Immature natural killer cell (primary cell): ENCODE data around the gene EEF1A2. TPM values are rescaled to one million over a fixed set of nuclear protein-coding genes. Genes with fewer than 3 reads are reported as not detected.
A peak's percentile ranks its signal among the peaks of the same experiment; 100 is the strongest.

Source experiments
- DNase-seq, 3 donors: peaks; one replicate each; pipeline ENCODE4 v3.0.0; 2022; ENCODE audit warnings: mixed read lengths in 1 of 3
- H3K27ac Mint-ChIP-seq, 6 donors: one replicate each; pipeline ENCODE4 v1.8.0; 2020; ENCODE audit warnings: mixed read lengths in 6 of 6, mild to moderate bottlenecking in 5 of 6, inconsistent platforms in 4 of 6, moderate library complexity in 3 of 6
- H3K27me3 Mint-ChIP-seq, 3 donors: one replicate each; pipeline ENCODE4 v1.8.0; 2020 to 2021; ENCODE audit warnings: low read depth in 3 of 3, mild to moderate bottlenecking in 3 of 3, mixed read lengths in 3 of 3, moderate library complexity in 3 of 3, inconsistent platforms in 1 of 3
- H3K36me3 Mint-ChIP-seq, 3 donors: one replicate each; pipeline ENCODE4 v1.8.0; 2020; ENCODE audit warnings: mixed read lengths in 3 of 3, inconsistent platforms in 2 of 3, mild to moderate bottlenecking in 2 of 3
- H3K4me1 Mint-ChIP-seq, 2 donors: one replicate each; pipeline ENCODE4 v1.8.0; 2020; ENCODE audit warnings: inconsistent platforms in 2 of 2, mild to moderate bottlenecking in 2 of 2, mixed read lengths in 2 of 2, moderate library complexity in 1 of 2
- H3K4me3 Mint-ChIP-seq, 5 donors: one replicate each; pipeline ENCODE4 v1.8.0; 2020; ENCODE audit warnings: mild to moderate bottlenecking in 5 of 5, mixed read lengths in 5 of 5, inconsistent platforms in 3 of 5, moderate library complexity in 3 of 5
- H3K9me3 Mint-ChIP-seq, 6 donors: one replicate each; pipeline ENCODE4 v1.8.0; 2020; ENCODE audit warnings: mild to moderate bottlenecking in 6 of 6, mixed read lengths in 6 of 6, inconsistent platforms in 4 of 6, moderate library complexity in 3 of 6
- polyA plus RNA-seq, 3 donors: library from polyadenylated mRNA; unstranded; fragments of 300-500 nt; fragmentation: Illumina TruSeq; gene quantifications; one replicate each; pipeline ENCODE4 v1.2.3, GENCODE V29; 2021

The EEF1A2 gene
- polyA plus RNA-seq, 3 donors from 2014 or later = not detected

- peak overlapping the region in 1 of 5 donors; percentile 40 for H3K4me3 Mint-ChIP-seq
- H3K27me3 Mint-ChIP-seq = peaks cover 7 to 20% (median 16%) of the 10 kb centered on the region in 3 donors
- H3K4me1 Mint-ChIP-seq = peaks cover 19 to 20% of the 10 kb centered on the region in 2 donors
- DNase-seq = peak; percentile 37 to 40 (median 37)
- peak overlapping the region in 5 of 6 donors; percentile 8 to 66 (median 42) for H3K27ac Mint-ChIP-seq
- H3K36me3 Mint-ChIP-seq = no peaks in the 10 kb centered on the region
- no peaks in the 10 kb centered on the region for H3K9me3 Mint-ChIP-seq
These were observed 56.8 kb downstream of the EEF1A2 start for GRCh38 chr20:63442100-63442493.

DNA sequence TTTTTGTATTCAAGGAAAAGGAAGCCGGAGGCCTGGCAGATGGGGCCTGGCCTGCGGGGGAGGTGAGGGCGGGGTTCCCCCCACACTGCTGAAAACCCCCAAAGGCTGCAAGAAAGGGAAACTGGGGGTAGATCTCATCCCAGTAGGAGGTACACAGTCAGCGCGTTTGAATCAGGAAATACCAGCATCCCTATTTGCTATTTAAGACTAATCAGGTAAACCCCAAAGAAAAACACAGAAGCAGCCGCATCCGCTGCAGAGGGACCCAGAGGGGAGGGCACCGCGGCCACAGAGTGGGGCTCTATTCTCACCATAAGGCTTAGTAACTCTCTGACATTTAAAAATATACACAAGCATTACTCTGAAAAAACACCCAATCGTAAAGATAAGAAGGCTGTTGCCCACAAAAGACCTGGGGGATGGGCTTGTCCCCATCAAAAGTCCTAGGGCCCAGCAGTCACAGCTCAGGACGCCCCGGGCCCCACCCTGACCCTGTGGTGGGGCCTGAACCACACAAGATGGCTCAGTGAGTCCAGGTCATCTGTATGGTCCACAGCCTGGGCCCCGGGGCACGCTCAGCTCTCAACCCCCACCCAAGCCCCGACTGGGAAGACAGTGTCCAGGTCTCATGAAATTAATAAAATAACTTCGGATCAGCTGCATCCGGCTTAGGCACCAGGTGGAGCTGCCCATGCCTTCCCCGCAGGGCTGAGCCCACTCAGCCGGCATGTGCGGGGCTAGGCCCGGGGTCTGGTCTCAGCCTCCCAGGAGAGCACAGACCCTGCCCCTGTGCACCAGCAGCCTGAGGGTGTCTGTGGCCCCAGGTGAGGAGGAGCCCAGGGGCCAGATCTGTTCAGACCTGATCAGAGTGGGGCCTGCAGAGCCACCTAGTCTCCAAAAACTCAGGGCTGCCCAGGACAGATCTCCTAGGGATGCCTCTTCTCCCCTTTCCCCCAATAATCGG is 57.5 kb downstream of the EEF1A2 start:
- Mint-ChIP-seq H3K9me3 (no peaks in the 10 kb centered on the region), H3K4me1 (peaks cover 19 to 22% of the 10 kb centered on the region in 2 donors), H3K27me3 (peaks cover 7 to 20% (median 16%) of the 10 kb centered on the region in 3 donors), H3K4me3 (peak overlapping the region; percentile 34 to 72 (median 61)), H3K36me3 (no peaks in the 10 kb centered on the region), H3K27ac (peak overlapping the region in 4 of 6 donors; percentile 8 to 66 (median 30))
- DNase-seq = peak; percentile 17 to 22 (median 21)

DNA sequence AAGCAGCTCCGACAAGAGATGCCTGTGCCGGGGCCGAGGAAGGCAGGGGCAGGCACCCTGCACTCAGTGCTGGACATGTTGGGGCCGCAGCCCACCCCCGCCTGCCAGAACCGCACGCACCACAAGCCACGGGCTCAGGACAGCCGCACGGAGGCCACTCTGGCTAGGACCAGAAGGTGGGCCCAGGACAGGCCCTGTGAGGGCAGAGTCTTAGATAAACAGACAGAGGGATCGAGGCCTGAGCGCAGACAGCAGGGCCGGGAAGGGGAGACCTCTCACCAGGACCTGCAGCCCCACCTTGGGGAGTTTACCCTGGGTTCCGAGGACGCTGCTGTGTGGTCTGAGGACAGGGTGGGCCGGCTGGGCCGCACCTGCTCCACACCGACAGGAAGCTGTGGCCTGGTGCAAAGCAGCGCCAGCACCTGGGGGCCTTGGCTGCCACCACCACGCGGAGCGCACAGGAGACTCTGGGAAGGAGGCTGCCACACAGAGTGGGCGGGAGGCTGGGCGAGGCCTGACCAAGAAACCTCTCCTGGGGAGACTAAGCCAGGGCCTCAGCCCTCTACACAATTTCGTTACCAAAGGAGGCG is 58.4 kb downstream of the EEF1A2 start:
- no peak overlapping the region for H3K4me3 Mint-ChIP-seq
- no peak for DNase-seq
- no peaks in the 10 kb centered on the region for H3K9me3 Mint-ChIP-seq
- peaks cover 7 to 20% (median 16%) of the 10 kb centered on the region in 3 donors for H3K27me3 Mint-ChIP-seq
- H3K27ac Mint-ChIP-seq = no peak overlapping the region
- H3K36me3 Mint-ChIP-seq = no peaks in the 10 kb centered on the region
- peaks cover 19 to 22% of the 10 kb centered on the region in 2 donors for H3K4me1 Mint-ChIP-seq

DNA sequence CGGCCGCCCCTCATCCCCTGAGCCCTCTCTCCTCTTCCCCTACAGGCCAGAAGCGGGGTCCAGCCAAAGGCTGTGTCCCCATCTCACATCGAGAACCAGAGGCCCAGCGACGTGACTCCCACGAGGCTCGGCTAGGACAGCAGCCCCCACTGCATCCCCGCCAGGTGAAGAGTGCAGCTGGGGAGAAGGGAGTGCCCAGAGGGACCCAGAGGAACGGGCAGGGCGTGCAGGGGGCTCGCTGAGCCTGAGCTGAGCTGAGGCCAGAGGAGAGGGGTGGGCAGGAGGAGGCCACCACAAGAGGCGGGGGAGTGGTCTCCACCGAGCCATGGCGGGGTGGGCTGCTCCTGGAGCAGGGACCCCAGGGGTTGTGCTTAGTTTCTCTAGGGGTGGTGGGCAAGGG is 59.0 kb downstream of the EEF1A2 start:
- Mint-ChIP-seq H3K36me3 (no peaks in the 10 kb centered on the region), H3K27ac (no peak overlapping the region), H3K27me3 (peaks cover 10 to 20% (median 17%) of the 10 kb centered on the region in 3 donors), H3K4me3 (no peak overlapping the region), H3K9me3 (no peaks in the 10 kb centered on the region), H3K4me1 (peaks cover 21 to 24% of the 10 kb centered on the region in 2 donors)
- DNase-seq = no peak

DNA sequence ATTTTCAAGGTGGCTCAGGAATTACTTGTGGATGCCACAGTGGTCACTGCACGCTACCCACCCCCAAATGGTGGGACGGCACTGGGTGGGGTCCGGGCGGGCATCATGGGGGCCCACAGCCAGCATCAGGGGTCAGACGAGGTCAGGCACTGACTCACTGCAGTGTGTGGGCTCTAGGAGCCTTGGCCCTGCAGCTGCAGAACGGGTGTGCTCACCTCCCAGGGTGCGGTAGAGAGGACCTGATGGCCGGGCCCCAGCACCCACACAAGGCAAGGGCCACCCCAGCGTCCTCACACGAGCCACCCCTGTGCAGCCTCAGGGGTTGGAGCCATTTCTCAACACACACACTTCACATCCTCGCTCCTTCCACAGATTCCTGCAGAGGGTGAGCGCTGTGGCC is 60.8 kb downstream of the EEF1A2 start:
- Mint-ChIP-seq H3K36me3 (no peaks in the 10 kb centered on the region), H3K4me1 (peaks cover 23 to 31% of the 10 kb centered on the region in 2 donors), H3K27me3 (peaks cover 12 to 16% (median 15%) of the 10 kb centered on the region in 3 donors), H3K9me3 (no peaks in the 10 kb centered on the region), H3K4me3 (no peak overlapping the region), H3K27ac (no peak overlapping the region)
- no peak for DNase-seq

Other genes starting within 250 kb of the EEF1A2 start
- not detected for gene NKAIN4, start 244.6 kb downstream of the EEF1A2 start, polyA plus RNA-seq
- 10 to 100 TPM in 2 of 3 donors, 1 to 10 TPM in 1; 8.8 to 20.9 (median 16.5) TPM for gene ARFGAP1, start 226.3 kb downstream of the EEF1A2 start, polyA plus RNA-seq
- gene COL20A1, start 205.9 kb downstream of the EEF1A2 start, polyA plus RNA-seq = not detected
- not detected for gene CHRNA4, start 137.7 kb downstream of the EEF1A2 start, polyA plus RNA-seq
- gene KCNQ2, start 26.4 kb downstream of the EEF1A2 start, polyA plus RNA-seq = under 1 TPM in 1 of 3 donors, not detected in 2; 0.73 TPM
- 10 to 100 TPM; 14.9 to 84.3 (median 41.9) TPM for gene PPDPF, start 21.7 kb upstream of the EEF1A2 start, polyA plus RNA-seq
- gene PTK6, start 38.3 kb upstream of the EEF1A2 start, polyA plus RNA-seq = under 1 TPM in 1 of 3 donors, not detected in 2; 0.37 TPM
- gene SRMS, start 48.7 kb upstream of the EEF1A2 start, polyA plus RNA-seq = not detected
- not detected for gene FNDC11, start 55.1 kb upstream of the EEF1A2 start, polyA plus RNA-seq
- 10 to 100 TPM in 1 of 3 donors, 1 to 10 TPM in 2; 2.4 to 11.3 (median 3.7) TPM for gene HELZ2, start 75.2 kb upstream of the EEF1A2 start, polyA plus RNA-seq
- gene GMEB2, start 128.0 kb upstream of the EEF1A2 start, polyA plus RNA-seq = 10 to 100 TPM in 1 of 3 donors, 1 to 10 TPM in 1, not detected in 1; 2.7 to 11.4 TPM
- gene STMN3, start 154.3 kb upstream of the EEF1A2 start, polyA plus RNA-seq = 1 to 10 TPM in 2 of 3 donors, under 1 TPM in 1; 0.36 to 1.6 (median 1.1) TPM
- 1 to 10 TPM in 2 of 3 donors, not detected in 1; 1.5 to 7.3 TPM for gene RTEL1, start 159.2 kb upstream of the EEF1A2 start, polyA plus RNA-seq
- gene TNFRSF6B, start 197.6 kb upstream of the EEF1A2 start, polyA plus RNA-seq = not detected
- gene ARFRP1, start 208.9 kb upstream of the EEF1A2 start, polyA plus RNA-seq = 10 to 100 TPM; 43.0 to 72.7 (median 54.3) TPM
- gene ZGPAT, start 209.0 kb upstream of the EEF1A2 start, polyA plus RNA-seq = 10 to 100 TPM; 26.6 to 64.1 (median 33.9) TPM
- gene LIME1, start 237.6 kb upstream of the EEF1A2 start, polyA plus RNA-seq = 100 to 1,000 TPM; 177 to 227 (median 180) TPM
- gene SLC2A4RG, start 240.7 kb upstream of the EEF1A2 start, polyA plus RNA-seq = 1 to 10 TPM; 1.5 to 3.6 (median 3.2) TPM